ENCODE data around the gene TYRP1.

The TYRP1 gene

DNA sequence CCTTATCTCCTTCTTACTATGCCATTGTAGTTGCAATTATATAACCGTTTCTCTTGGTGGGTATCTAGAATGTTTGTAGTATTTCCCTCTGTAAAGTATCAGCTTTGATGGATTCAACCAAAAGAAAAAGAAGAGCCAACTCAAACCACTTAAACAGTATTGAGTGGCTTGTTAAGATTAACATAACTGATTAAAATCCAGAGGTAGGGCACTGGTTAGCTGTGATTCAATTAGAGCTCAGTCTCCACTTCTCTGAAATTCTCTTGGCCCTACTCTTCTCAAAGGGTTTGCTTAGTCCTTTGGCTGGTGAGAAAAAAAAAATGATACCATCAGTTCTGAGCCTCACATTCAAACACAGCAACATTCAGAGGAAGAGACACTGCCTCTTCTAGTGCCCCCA is 37.0 kb downstream of the TYRP1 start:
- DNase-seq (ENCODE audit: low read depth in 2 of 2, low spot score in 1 of 2) = no peak

DNA sequence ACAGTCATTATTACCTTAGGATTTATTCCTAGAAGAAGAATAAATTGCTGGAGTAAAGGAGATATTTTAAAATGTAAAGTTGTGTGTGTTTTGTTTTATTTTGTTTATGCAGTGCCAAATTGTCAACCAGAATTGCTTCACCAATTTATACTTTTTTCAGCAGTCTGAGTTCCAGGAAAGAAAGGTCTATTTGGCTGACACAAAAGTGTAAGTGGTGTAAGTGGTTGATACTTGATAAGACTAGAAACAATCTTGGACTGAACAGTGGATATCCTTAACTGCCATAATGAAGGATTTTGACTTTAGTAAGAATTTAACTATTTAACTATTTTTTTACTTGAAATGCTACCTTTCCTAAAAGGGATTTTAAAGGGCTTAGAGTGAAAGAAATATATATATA is 37.7 kb downstream of the TYRP1 start:
- no peak for DNase-seq (ENCODE audit: low read depth in 2 of 2, low spot score in 1 of 2)

DNA sequence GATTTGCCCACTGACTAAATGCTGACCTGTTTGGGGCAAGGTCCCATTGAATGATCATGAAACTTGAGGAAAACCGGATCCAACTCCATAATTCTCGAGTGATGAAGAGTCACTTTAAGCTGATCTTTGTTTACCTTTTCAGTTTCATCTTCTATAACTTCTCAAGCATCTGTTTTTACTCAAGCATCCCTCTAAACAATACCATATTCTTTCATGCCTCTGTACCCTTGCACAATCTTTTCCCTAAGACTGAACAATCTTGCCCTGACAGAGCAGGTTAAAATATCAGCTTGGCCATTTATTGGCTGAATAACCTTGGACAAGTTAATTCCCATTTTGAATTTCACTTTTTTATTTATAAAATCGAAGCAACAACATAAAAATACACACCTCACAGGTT is 39.8 kb downstream of the TYRP1 start:
- no peak for DNase-seq (ENCODE audit: low read depth in 2 of 2, low spot score in 1 of 2)

DNA sequence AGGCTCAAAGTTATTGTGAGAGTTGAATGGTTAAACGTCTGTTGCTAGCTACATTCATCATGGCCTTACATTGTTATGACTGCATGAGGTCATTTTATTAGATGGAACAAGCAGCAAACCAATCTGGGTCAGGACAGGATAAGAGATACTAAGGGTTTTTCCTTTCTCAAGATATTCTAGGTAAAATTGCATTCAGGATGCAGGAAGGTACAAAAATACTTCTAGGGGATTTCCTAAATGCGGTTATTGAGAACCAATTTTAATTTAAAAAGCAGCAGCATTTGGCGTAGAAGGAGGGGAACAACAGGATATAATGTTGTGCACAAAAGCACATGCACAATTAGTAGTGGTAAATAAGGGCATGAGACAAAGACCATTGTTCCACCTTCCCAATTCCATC is 42.5 kb downstream of the TYRP1 start:
- DNase-seq (ENCODE audit: low read depth in 2 of 2, low spot score in 1 of 2) = no peak

DNA sequence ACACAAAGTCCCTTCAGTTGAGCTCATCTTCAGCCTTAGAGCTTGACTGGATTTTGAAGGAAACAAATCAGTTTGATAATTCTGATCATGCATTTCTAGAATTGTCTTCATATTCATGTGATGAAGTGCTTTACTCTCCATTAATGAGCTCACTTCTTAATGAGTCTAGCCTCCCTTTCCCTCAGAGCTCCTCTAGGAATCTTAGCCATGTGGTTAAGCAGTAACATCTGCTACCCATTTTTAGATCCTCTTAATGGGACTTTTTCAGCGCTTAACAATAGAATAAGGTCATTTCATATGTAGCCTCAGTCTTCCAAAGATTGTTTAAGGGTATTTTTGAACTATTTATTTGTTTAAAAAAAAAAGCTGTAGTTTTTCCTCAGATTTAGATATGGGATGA is 44.7 kb downstream of the TYRP1 start:
- DNase-seq (ENCODE audit: low read depth in 2 of 2, low spot score in 1 of 2) = no peak

DNA sequence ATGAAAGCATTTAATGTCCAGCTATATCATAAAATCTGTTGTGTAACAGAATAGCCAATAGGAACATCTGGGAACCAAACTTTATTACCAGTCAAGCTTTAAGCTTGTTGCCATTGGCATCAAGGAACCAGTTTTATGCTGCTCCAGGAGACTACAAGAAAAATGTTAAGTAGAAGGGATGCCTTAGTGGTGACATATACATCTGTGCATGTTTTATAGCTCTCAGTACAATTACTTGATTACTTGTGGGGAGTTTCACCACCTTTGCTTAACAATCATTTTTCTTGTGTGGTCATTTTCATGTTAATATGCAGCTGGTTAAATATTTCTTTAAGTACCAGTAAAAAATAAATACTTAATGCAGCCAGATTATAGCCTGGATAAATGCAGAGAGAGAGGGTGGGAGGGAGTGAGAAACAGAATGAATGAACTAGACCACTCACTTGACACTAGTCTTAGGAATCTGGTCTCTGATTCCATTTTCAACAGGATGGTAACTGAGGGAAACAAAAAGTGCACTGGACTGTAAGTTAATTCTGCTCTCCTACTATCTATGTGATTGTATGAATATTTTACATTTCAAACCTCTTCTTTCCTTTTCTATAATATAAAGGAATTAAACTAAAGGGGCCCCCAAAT is 45.9 kb downstream of the TYRP1 start:
- DNase-seq (ENCODE audit: low read depth in 2 of 2, low spot score in 1 of 2) = no peak

DNA sequence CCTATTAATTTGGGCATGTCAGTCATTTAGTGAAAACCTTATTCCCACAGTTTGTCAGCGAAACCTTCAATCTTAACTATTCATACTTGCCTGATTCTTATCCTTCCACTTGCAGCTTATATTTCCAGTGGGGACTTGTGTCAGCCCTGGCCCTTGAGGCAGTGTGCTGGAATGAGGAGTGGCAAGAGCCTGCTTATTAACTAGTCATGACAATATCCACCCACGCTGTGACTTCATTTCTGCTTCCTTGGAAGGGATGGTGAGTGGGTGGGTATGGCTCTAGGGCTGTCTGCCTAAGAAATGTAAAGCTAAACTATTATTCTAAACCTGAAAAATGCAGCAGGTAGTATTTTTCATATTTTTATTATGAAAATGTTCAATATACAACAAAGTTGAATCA is 47.7 kb downstream of the TYRP1 start:
- no peak for DNase-seq (ENCODE audit: low read depth in 2 of 2, low spot score in 1 of 2)

DNA sequence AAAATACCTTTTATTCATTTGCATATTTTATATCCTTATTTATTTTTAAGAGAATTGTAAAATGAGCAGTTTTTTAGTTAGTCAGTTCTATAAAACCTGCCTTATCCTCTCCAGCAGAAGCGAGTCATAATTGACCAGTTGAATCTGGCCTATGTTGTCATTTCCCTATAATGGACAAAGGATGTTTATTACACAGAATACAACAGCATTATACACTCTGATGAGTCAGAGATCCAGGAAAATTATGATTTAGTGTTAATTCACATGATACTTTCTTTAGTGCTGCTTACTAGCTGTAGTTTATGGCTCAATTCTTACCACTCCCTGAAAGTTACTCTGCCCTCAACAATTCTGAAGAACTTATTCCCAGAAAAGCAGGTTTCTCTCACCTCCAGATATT is 54.8 kb downstream of the TYRP1 start:
- DNase-seq (ENCODE audit: low read depth in 2 of 2, low spot score in 1 of 2) = no peak

DNA sequence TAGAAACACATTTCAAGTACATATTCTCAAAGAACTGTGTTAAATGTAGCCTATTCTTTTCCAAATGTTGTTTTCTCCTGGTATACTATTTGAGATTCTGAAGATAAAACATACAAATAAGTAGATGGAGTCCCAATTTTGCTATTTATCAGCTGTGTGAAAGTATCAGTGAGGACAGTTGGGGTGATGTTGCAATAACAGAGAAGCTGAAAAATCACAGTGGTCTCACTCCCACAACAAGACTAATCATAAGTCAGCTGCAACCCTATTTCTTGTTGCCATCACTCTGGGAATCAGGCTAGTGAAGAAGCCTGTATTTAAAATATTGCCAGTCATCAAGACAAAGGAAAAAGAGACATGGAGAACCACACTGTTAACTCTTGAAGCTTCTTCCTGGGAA is 55.8 kb downstream of the TYRP1 start:
- no peak for DNase-seq (ENCODE audit: low read depth in 2 of 2, low spot score in 1 of 2)

DNA sequence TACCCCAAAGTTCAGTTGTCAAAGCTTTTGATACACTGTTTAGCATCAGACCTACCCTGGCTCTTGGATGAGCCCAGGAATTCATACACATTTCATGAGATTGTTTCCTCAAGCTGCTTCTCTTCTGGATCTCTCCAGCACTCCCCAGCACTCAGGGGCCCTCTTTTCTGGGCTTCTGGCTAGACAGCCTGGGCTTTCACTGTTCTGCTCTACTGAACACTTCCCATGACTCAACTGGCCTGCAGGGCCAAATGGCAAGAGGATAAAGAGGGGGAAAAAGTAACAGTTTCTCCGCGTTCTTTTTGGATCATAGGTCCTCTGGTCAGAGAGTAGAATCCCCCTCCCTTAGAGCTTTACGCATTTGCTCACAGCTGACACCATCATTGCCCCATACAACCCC is 60.7 kb downstream of the TYRP1 start:
- DNase-seq (ENCODE audit: low read depth in 2 of 2, low spot score in 1 of 2) = no peak

DNA sequence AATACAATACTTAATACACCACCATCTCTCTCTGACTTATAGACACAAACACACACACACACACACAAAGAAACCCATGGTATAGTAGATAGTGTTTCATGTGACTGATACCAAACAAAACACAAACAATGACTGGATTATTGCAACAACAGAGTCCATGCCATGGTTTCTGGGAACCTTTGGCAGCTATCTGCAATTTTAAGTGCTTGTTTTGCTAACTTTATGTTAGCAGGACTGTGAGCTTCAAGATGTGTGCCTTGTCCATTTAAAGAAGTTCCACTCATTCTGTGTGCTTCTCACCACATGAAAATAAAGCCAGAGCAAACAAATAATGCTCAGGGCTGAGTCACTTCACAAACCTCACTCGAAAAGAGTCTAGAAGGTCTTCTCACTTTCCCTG is 66.6 kb downstream of the TYRP1 start:
- no peak for DNase-seq (ENCODE audit: low read depth in 2 of 2, low spot score in 1 of 2)

All from stimulated activated CD8-positive, alpha-beta memory T cell treated with anti-CD3 and anti-CD28 coated beads, Interleukin-4, amount 100 ng/mL, for 4 hours (primary cell).